GM21529 (cell line): Measurements from ENCODE around the gene BNIP1.

Source experiments
- ATAC-seq: cut with Tn5 transposase; IDR thresholded peaks from one replicate; pipeline ENCODE4 v1.9.1; 2021; ENCODE audit not compliant: unreplicated experiment

Gene BNIP1

DNA sequence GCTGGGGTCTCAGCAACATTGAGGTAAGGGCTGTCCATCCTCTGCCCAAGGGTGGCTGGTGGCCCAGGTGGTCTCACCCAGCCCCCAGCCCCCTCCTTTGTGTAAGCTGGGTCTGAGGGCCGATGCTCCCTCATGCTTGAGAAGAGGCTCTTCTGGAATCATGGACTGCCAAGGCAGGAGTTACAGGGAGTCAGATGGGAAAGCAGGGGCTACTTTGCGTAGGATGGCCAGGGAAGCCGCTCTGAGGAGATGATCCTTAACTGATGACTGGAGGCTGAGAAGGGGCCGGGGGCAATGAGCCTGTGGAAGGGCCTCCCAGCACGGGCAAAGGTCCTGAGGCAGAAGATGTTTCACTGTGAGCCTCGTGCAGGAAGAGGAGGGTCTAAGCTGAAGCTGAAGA, 67.0 kb downstream of the BNIP1 start:
- ATAC-seq, result no peak

DNA sequence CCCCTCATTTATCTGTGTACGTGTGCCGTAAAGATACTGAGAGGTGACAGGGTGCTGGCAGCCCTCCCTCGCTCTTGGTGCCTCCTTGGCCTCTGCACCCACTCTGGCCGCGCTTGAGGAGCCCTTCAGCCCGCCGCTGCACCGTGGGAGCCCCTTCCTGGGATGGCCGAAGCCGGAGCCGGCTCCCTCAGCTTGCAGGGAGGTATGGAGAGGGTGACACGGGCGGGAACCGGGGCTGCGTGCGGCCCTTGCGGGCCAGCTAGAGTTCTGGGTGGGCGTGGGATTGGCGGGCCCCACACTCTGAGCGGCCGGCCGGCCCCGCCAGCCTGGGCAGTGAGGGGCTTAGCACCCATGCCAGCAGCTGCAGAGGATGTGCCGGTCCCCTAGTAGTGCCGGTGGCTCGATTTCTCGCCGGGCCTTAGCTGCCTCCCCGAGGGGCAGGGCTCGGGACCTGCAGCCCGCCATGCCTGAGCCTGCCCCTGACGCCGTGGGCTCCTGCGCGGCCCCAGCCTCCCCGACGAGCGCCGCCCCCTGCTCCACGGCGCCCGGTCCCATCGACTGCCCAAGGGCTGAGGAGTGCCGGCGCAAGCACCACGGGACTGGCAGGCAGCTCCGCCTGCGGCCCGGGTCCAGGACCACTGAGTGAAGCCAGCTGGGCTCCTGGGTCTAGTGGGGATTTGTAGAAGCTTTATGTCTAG, 69.1 kb downstream of the BNIP1 start:
- ATAC-seq, result no peak
